Measurements from ENCODE around the gene SHQ1. TPM values are rescaled to one million over a fixed set of nuclear protein-coding genes. Genes with fewer than 3 reads are reported as not detected.

The SHQ1 gene
- total RNA-seq (2012; rRNA removed): 25.9 and 26.2 TPM in 2 replicates

- peak within 1 kb of the TSS; percentile 87 for H3K4me2 ChIP-seq (ENCODE audit: low read length)
- H3K9me3 ChIP-seq (replicated peaks; ENCODE audit: low read length): no peaks in the 10 kb centered on the region
- no peaks in the 10 kb centered on the region for H3K36me3 ChIP-seq (ENCODE audit: insufficient read depth, low read length)
- peak within 1 kb of the TSS; percentile 94 for H3K4me3 ChIP-seq (ENCODE audit: low read length)
- H3K9ac ChIP-seq (ENCODE audit: low read depth, low read length): peak within 1 kb of the TSS; percentile 83
- H3K4me1 ChIP-seq (ENCODE audit: control insufficient read depth, insufficient read depth, low read length): peaks cover 33% of the 10 kb centered on the region
- H3K27me3 ChIP-seq (ENCODE audit: control insufficient read depth, insufficient read depth, low read length): peaks cover 3% of the 10 kb centered on the region
Observed at GRCh38 chr3:72847751-72848702, at the start of gene SHQ1. TSS of gene SHQ1 (minus strand) at chr3:72848445. CDS start at chr3:72848340, 105 bp downstream.

GRCh38 chr3:72897758-72898007 is 49.4 kb upstream of the SHQ1 start:
- H3K4me1 ChIP-seq (ENCODE audit: control insufficient read depth, insufficient read depth, low read length): peaks cover 6% of the 10 kb centered on the region
- H3K4me2 ChIP-seq (ENCODE audit: low read length): no peak overlapping the region
- no peaks in the 10 kb centered on the region for H3K36me3 ChIP-seq (ENCODE audit: insufficient read depth, low read length)
- H3K9me3 ChIP-seq (replicated peaks; ENCODE audit: low read length): no peaks in the 10 kb centered on the region
- no peak overlapping the region for H3K9ac ChIP-seq (ENCODE audit: low read depth, low read length)
- no peak overlapping the region for H3K4me3 ChIP-seq (ENCODE audit: low read length)
- H3K27me3 ChIP-seq (ENCODE audit: control insufficient read depth, insufficient read depth, low read length): peaks cover 5% of the 10 kb centered on the region

- Histone ChIP-seq H3K4me2 (ENCODE audit: low read length) (no peak overlapping the region), H3K27me3 (ENCODE audit: control insufficient read depth, insufficient read depth, low read length) (peaks cover 5% of the 10 kb centered on the region), H3K9me3 (replicated peaks; ENCODE audit: low read length) (no peaks in the 10 kb centered on the region), H3K4me3 (ENCODE audit: low read length) (no peak overlapping the region), H3K36me3 (ENCODE audit: insufficient read depth, low read length) (no peaks in the 10 kb centered on the region), H3K4me1 (ENCODE audit: control insufficient read depth, insufficient read depth, low read length) (peaks cover 11% of the 10 kb centered on the region), H3K9ac (ENCODE audit: low read depth, low read length) (no peak overlapping the region)
Observed at GRCh38 chr3:72896996-72897757, 48.9 kb upstream of the SHQ1 start.

- Histone ChIP-seq H3K9me3 (replicated peaks; ENCODE audit: low read length) (no peaks in the 10 kb centered on the region), H3K4me3 (ENCODE audit: low read length) (no peak overlapping the region), H3K9ac (ENCODE audit: low read depth, low read length) (no peak overlapping the region), H3K4me2 (ENCODE audit: low read length) (no peak overlapping the region), H3K27me3 (ENCODE audit: control insufficient read depth, insufficient read depth, low read length) (peaks cover 5% of the 10 kb centered on the region), H3K36me3 (ENCODE audit: insufficient read depth, low read length) (no peaks in the 10 kb centered on the region), H3K4me1 (ENCODE audit: control insufficient read depth, insufficient read depth, low read length) (peaks cover 32% of the 10 kb centered on the region)
Observed at GRCh38 chr3:72894976-72895552, 46.8 kb upstream of the SHQ1 start.

- Histone ChIP-seq H3K9me3 (replicated peaks; ENCODE audit: low read length) (no peaks in the 10 kb centered on the region), H3K36me3 (ENCODE audit: insufficient read depth, low read length) (no peaks in the 10 kb centered on the region), H3K4me3 (ENCODE audit: low read length) (no peak overlapping the region), H3K27me3 (ENCODE audit: control insufficient read depth, insufficient read depth, low read length) (peaks cover 4% of the 10 kb centered on the region), H3K9ac (ENCODE audit: low read depth, low read length) (no peak overlapping the region), H3K4me1 (ENCODE audit: control insufficient read depth, insufficient read depth, low read length) (peaks cover 47% of the 10 kb centered on the region), H3K4me2 (ENCODE audit: low read length) (peak overlapping the region; percentile 65)
Observed at GRCh38 chr3:72892870-72893269, 44.6 kb upstream of the SHQ1 start.

GRCh38 chr3:72892081-72892775 is 44.0 kb upstream of the SHQ1 start:
- Histone ChIP-seq H3K27me3 (ENCODE audit: control insufficient read depth, insufficient read depth, low read length) (peaks cover 4% of the 10 kb centered on the region), H3K9ac (ENCODE audit: low read depth, low read length) (peak overlapping the region; percentile 28), H3K4me2 (ENCODE audit: low read length) (peak overlapping the region; percentile 65), H3K4me1 (ENCODE audit: control insufficient read depth, insufficient read depth, low read length) (peaks cover 52% of the 10 kb centered on the region), H3K36me3 (ENCODE audit: insufficient read depth, low read length) (no peaks in the 10 kb centered on the region), H3K9me3 (replicated peaks; ENCODE audit: low read length) (no peaks in the 10 kb centered on the region), H3K4me3 (ENCODE audit: low read length) (no peak overlapping the region)

- Histone ChIP-seq H3K9ac (ENCODE audit: low read depth, low read length) (peak overlapping the region; percentile 28), H3K4me2 (ENCODE audit: low read length) (peak overlapping the region; percentile 65), H3K36me3 (ENCODE audit: insufficient read depth, low read length) (no peaks in the 10 kb centered on the region), H3K27me3 (ENCODE audit: control insufficient read depth, insufficient read depth, low read length) (peaks cover 4% of the 10 kb centered on the region), H3K9me3 (replicated peaks; ENCODE audit: low read length) (no peaks in the 10 kb centered on the region), H3K4me3 (ENCODE audit: low read length) (peak overlapping the region; percentile 12), H3K4me1 (ENCODE audit: control insufficient read depth, insufficient read depth, low read length) (peaks cover 60% of the 10 kb centered on the region)
Observed at GRCh38 chr3:72891053-72891855, 43.0 kb upstream of the SHQ1 start.

GRCh38 chr3:72890166-72890925 is 42.1 kb upstream of the SHQ1 start:
- Histone ChIP-seq H3K9ac (ENCODE audit: low read depth, low read length) (peak overlapping the region; percentile 5), H3K4me1 (ENCODE audit: control insufficient read depth, insufficient read depth, low read length) (peaks cover 60% of the 10 kb centered on the region), H3K36me3 (ENCODE audit: insufficient read depth, low read length) (no peaks in the 10 kb centered on the region), H3K9me3 (replicated peaks; ENCODE audit: low read length) (no peaks in the 10 kb centered on the region), H3K4me2 (ENCODE audit: low read length) (peak overlapping the region; percentile 65), H3K4me3 (ENCODE audit: low read length) (no peak overlapping the region), H3K27me3 (ENCODE audit: control insufficient read depth, insufficient read depth, low read length) (peaks cover 4% of the 10 kb centered on the region)

GRCh38 chr3:72889310-72890165 is 41.3 kb upstream of the SHQ1 start:
- Histone ChIP-seq H3K4me2 (ENCODE audit: low read length) (peak overlapping the region; percentile 89), H3K36me3 (ENCODE audit: insufficient read depth, low read length) (no peaks in the 10 kb centered on the region), H3K9ac (ENCODE audit: low read depth, low read length) (peak overlapping the region; percentile 64), H3K9me3 (replicated peaks; ENCODE audit: low read length) (no peaks in the 10 kb centered on the region), H3K4me3 (ENCODE audit: low read length) (peak overlapping the region; percentile 74), H3K27me3 (ENCODE audit: control insufficient read depth, insufficient read depth, low read length) (peaks cover 4% of the 10 kb centered on the region), H3K4me1 (ENCODE audit: control insufficient read depth, insufficient read depth, low read length) (peaks cover 60% of the 10 kb centered on the region)

All from skeletal muscle satellite cell (primary cell).